Neuronal stem cell (in vitro differentiated cells): ENCODE results near the gene ATP8B1.

Source experiments
- DNase-seq: peaks from one replicate; pipeline ENCODE4 v3.0.0-alpha.2; 2013; ENCODE audit warnings: low spot score
- H2AFZ ChIP-seq: one replicate; pipeline ENCODE4 v1.6.1; 2013; ENCODE audit warnings: mild to moderate bottlenecking, low read length, inconsistent platforms
- H2AK5ac ChIP-seq: 2 replicates; pipeline ENCODE4 v1.6.1; 2013; ENCODE audit warnings: low read depth, mild to moderate bottlenecking, inconsistent platforms, low read length, moderate library complexity, mixed read lengths
- H2BK120ac ChIP-seq: 2 replicates; pipeline ENCODE4 v1.6.1; 2013; ENCODE audit warnings: low read depth, mild to moderate bottlenecking, inconsistent platforms, low read length, moderate library complexity, mixed read lengths
- H2BK12ac ChIP-seq: one replicate; pipeline ENCODE4 v1.6.1; 2013; ENCODE audit warnings: low read length, inconsistent platforms
- H2BK15ac ChIP-seq: 2 replicates; pipeline ENCODE4 v1.6.1; 2013; ENCODE audit warnings: mild to moderate bottlenecking, low read length, inconsistent platforms, mixed read lengths
- H2BK5ac ChIP-seq: one replicate; pipeline ENCODE4 v1.6.1; 2013; ENCODE audit warnings: inconsistent platforms, mild to moderate bottlenecking, low read length, moderate library complexity
- H3K14ac ChIP-seq: one replicate; pipeline ENCODE4 v1.6.1; 2013; ENCODE audit warnings: low read length, inconsistent platforms
- H3K18ac ChIP-seq: 2 replicates; pipeline ENCODE4 v1.6.1; 2013; ENCODE audit warnings: low read length, inconsistent platforms
- H3K23ac ChIP-seq: 2 replicates; pipeline ENCODE4 v1.6.1; 2013; ENCODE audit warnings: low read depth, mild to moderate bottlenecking, mixed read lengths, low read length, inconsistent platforms; ENCODE audit not compliant: poor library complexity
- H3K27ac ChIP-seq: replicated peaks from 3 replicates; pipeline ENCODE4 v1.5.1; 2013; ENCODE audit warnings: low read length, inconsistent platforms
- H3K27me3 ChIP-seq, 3 experiments: 2 replicates each; pipeline ENCODE4 v1.6.1; 2013; ENCODE audit warnings: low read length in 3 of 3, mild to moderate bottlenecking in 2 of 3, inconsistent platforms in 1 of 3, low read depth in 1 of 3, mixed read lengths in 1 of 3, moderate library complexity in 1 of 3; ENCODE audit not compliant: control insufficient read depth in 3 of 3, insufficient read depth in 3 of 3
- H3K36me3 ChIP-seq, 2 donors: replicated peaks in 1 of 2; 2 replicates each; pipeline ENCODE4 v1.6.1; 2013; ENCODE audit warnings: low read length in 2 of 2; ENCODE audit not compliant: control insufficient read depth in 2 of 2, insufficient read depth in 2 of 2
- H3K4ac ChIP-seq: 2 replicates; pipeline ENCODE4 v1.6.1; 2013; ENCODE audit warnings: inconsistent platforms, mild to moderate bottlenecking, low read length, moderate library complexity
- H3K4me1 ChIP-seq, 2 donors: 1 replicate in 1 of 2; 2 replicates in 1 of 2; pipeline ENCODE4 v1.6.1; 2013; ENCODE audit warnings: low read length in 2 of 2, low read depth in 1 of 2; ENCODE audit not compliant: control insufficient read depth in 2 of 2, insufficient read depth in 1 of 2
- H3K4me2 ChIP-seq: one replicate; pipeline ENCODE4 v1.6.1; 2013; ENCODE audit warnings: mild to moderate bottlenecking, low read length, inconsistent platforms; ENCODE audit not compliant: insufficient read depth, poor library complexity, severe bottlenecking
- H3K4me3 ChIP-seq, 2 donors: 2 replicates each; pipeline ENCODE4 v1.5.1; 2013; ENCODE audit warnings: low read length in 2 of 2, mild to moderate bottlenecking in 2 of 2, inconsistent platforms in 1 of 2, moderate library complexity in 1 of 2
- H3K79me1 ChIP-seq: one replicate; pipeline ENCODE4 v1.6.1; 2013; ENCODE audit warnings: low read depth, mild to moderate bottlenecking, inconsistent platforms, low read length, moderate library complexity
- H3K9ac ChIP-seq: one replicate; pipeline ENCODE4 v1.6.1; 2013; ENCODE audit warnings: mild to moderate bottlenecking, low read depth, low read length, inconsistent platforms; ENCODE audit not compliant: poor library complexity
- H3K9me3 ChIP-seq, 2 donors: replicated peaks in 1 of 2; 2 replicates each; pipeline versions ENCODE3 to v1.6.1; 2013; ENCODE audit warnings: low read length in 2 of 2, mild to moderate bottlenecking in 2 of 2, inconsistent platforms in 1 of 2, low read depth in 1 of 2, mixed read lengths in 1 of 2, moderate library complexity in 1 of 2; ENCODE audit not compliant: control insufficient read depth in 2 of 2, insufficient read depth in 1 of 2
- H4K8ac ChIP-seq: one replicate; pipeline ENCODE4 v1.6.1; 2013; ENCODE audit warnings: low read depth, mild to moderate bottlenecking, inconsistent platforms, low read length, moderate library complexity
- H4K91ac ChIP-seq: one replicate; pipeline ENCODE4 v1.6.1; 2013; ENCODE audit warnings: low read length, low read depth, mild to moderate bottlenecking, inconsistent platforms; ENCODE audit not compliant: poor library complexity
- WGBS, 2 donors: extraction: QIAGEN DNeasy Blood & Tissue Kit; methylation state at CpG; one replicate each; pipeline ENCODE4 v1.1.7; 2013; ENCODE audit warnings: missing lambda C conversion rate in 2 of 2, mixed read lengths in 1 of 2; ENCODE audit not compliant: insufficient read length in 2 of 2, insufficient replicate concordance in 1 of 2; ENCODE audit errors: extremely low coverage in 2 of 2; 5-methylcytosine and 5-hydroxymethylcytosine counted together

The ATP8B1 gene

DNA sequence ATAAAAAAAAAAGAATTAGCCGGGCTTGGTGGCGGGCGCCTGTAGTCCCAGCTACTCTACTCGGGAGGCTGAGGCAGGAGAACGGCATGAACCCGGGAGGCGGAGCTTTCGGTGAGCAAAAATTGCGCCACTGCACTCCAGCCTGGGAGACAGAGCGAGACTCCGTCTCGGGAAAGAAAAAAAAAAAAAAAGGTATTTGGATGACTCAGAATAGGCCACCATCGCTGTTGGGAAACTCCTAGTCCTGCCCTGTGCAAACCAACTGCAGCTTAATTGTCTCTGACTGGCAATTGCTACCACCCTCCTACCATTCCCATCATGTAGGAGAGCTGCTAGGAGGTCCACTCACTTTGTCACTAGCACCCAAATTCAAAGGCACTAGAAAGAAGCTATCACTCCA is 43.5 kb downstream of the ATP8B1 start:
- no peaks in the 10 kb centered on the region for H3K36me3 ChIP-seq
- no peak overlapping the region for H3K4me3 ChIP-seq
- H3K9me3 ChIP-seq: peaks cover 0 to 2% of the 10 kb centered on the region in 2 donors
- no peak overlapping the region for H3K27ac ChIP-seq
- H2BK15ac ChIP-seq: no peak overlapping the region
- H3K18ac ChIP-seq: no peak overlapping the region
- no peak overlapping the region for H2BK12ac ChIP-seq
- no peak overlapping the region for H4K91ac ChIP-seq
- H3K14ac ChIP-seq: no peak overlapping the region
- no peak overlapping the region for H3K4me2 ChIP-seq
- DNase-seq: no peak
- H3K79me1 ChIP-seq: no peaks in the 10 kb centered on the region
- no peak overlapping the region for H2AFZ ChIP-seq
- WGBS, 2 donors: no CpG with 5 or more reads among the region's 13 CpGs
- no peaks in the 10 kb centered on the region for H3K4me1 ChIP-seq
- H2BK5ac ChIP-seq: no peak overlapping the region
- no peak overlapping the region for H2AK5ac ChIP-seq
- H3K4ac ChIP-seq: no peak overlapping the region
- no peak overlapping the region for H3K9ac ChIP-seq
- no peak overlapping the region for H2BK120ac ChIP-seq
- H3K27me3 ChIP-seq: no peaks in the 10 kb centered on the region
- no peak overlapping the region for H4K8ac ChIP-seq
- H3K23ac ChIP-seq: no peak overlapping the region

DNA sequence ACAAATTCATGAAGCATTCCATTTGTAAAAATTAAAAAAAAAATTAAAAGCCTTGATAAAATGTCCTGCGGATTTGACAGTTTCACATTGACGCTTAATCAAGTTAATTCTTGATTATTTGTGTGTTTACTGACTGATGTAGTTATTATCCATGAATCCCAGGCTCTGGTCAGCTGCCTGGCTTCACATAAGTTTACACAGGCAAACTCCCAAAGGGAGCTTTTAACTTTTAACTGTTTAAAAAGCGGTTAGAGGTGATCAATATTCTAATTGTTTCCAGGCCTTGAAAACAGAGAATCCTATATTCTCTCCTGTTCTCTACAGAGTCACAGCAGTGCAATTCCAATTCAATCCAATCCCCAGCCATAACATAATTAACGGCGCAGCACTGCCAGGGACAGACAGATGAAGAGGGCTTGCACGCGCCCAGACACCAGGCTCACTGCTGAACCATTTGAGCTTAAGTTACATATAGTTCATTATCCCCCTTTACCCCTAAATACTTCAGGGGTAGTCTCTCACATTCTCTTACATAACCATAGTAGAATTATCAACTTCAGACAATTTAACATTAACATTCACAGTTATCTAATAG is 47.5 kb downstream of the ATP8B1 start:
- Histone ChIP-seq H4K91ac (no peak overlapping the region), H3K18ac (no peak overlapping the region), H3K4me2 (no peak overlapping the region), H3K4me3 (no peak overlapping the region), H3K14ac (no peak overlapping the region), H3K9me3 (peaks cover 0 to 2% of the 10 kb centered on the region in 2 donors), H3K36me3 (no peaks in the 10 kb centered on the region), H3K23ac (no peak overlapping the region), H2BK15ac (no peak overlapping the region), H4K8ac (no peak overlapping the region), H2AFZ (no peak overlapping the region), H2BK120ac (no peak overlapping the region), H3K9ac (no peak overlapping the region), H2AK5ac (no peak overlapping the region), H3K4me1 (no peaks in the 10 kb centered on the region), H3K27ac (no peak overlapping the region), H3K4ac (no peak overlapping the region), H2BK12ac (no peak overlapping the region), H2BK5ac (no peak overlapping the region), H3K79me1 (no peaks in the 10 kb centered on the region), H3K27me3 (no peaks in the 10 kb centered on the region)
- no CpG with 5 or more reads among the region's 7 CpGs for WGBS, 2 donors
- no peak for DNase-seq

- Histone ChIP-seq H2BK5ac (no peak overlapping the region), H3K36me3 (no peaks in the 10 kb centered on the region), H3K4me1 (no peaks in the 10 kb centered on the region), H3K9me3 (peaks cover 0 to 2% of the 10 kb centered on the region in 2 donors), H4K91ac (no peak overlapping the region), H3K18ac (no peak overlapping the region), H3K27ac (no peak overlapping the region), H2BK12ac (no peak overlapping the region), H3K9ac (no peak overlapping the region), H3K23ac (no peak overlapping the region), H3K27me3 (no peaks in the 10 kb centered on the region), H3K79me1 (no peaks in the 10 kb centered on the region), H2BK120ac (no peak overlapping the region), H4K8ac (no peak overlapping the region), H2BK15ac (no peak overlapping the region), H2AFZ (no peak overlapping the region), H3K14ac (no peak overlapping the region), H2AK5ac (no peak overlapping the region), H3K4ac (no peak overlapping the region), H3K4me3 (no peak overlapping the region), H3K4me2 (no peak overlapping the region)
- WGBS, 2 donors: no CpG with 5 or more reads among the region's 5 CpGs
- DNase-seq: no peak
These were observed 48.4 kb downstream of the ATP8B1 start for GRCh38 chr18:57754577-57755338.

- H3K23ac ChIP-seq: no peak overlapping the region
- H3K4me2 ChIP-seq: no peak overlapping the region
- no CpG with 5 or more reads among the region's 1 CpG for WGBS, 2 donors
- no peak overlapping the region for H3K27ac ChIP-seq
- H3K9me3 ChIP-seq: peaks cover 0 to 2% of the 10 kb centered on the region in 2 donors
- no peak overlapping the region for H3K4ac ChIP-seq
- H3K9ac ChIP-seq: no peak overlapping the region
- no peak overlapping the region for H3K18ac ChIP-seq
- no peak overlapping the region for H2BK15ac ChIP-seq
- H2BK120ac ChIP-seq: no peak overlapping the region
- H2BK5ac ChIP-seq: no peak overlapping the region
- peaks cover 0 to 11% of the 10 kb centered on the region in 2 donors for H3K4me1 ChIP-seq
- no peak overlapping the region for H4K91ac ChIP-seq
- no peaks in the 10 kb centered on the region for H3K36me3 ChIP-seq
- H3K14ac ChIP-seq: no peak overlapping the region
- no peaks in the 10 kb centered on the region for H3K27me3 ChIP-seq
- no peak overlapping the region for H2AK5ac ChIP-seq
- no peak overlapping the region for H2BK12ac ChIP-seq
- H2AFZ ChIP-seq: no peak overlapping the region
- no peak overlapping the region for H3K4me3 ChIP-seq
- no peak overlapping the region for H4K8ac ChIP-seq
- no peaks in the 10 kb centered on the region for H3K79me1 ChIP-seq
- DNase-seq: no peak
These were observed 50.1 kb downstream of the ATP8B1 start for GRCh38 chr18:57753063-57753462.
